NCI-H82 (cell line): Measurements from ENCODE around the gene HOXC5.
"Not testable (repeated sequence)": the region's sequence is repeated elsewhere in the genome, so short reads cannot be mapped to it uniquely, and the experiment has no call there.

Experiments used
- DNase-seq: peaks from one replicate; lab custom pipeline; 2025; lab: John Stamatoyannopoulos, UW

HOXC5 gene

GRCh38 chr12:54033106-54033979 lies 493 bp downstream of the HOXC5 start:
- peak; percentile 91 for DNase-seq

- DNase-seq = no peak
Measured at GRCh38 chr12:54033980-54034784, 1.3 kb downstream of the HOXC5 start.

- no peak for DNase-seq
Measured at GRCh38 chr12:54034785-54035310, 2.0 kb downstream of the HOXC5 start.

- DNase-seq = no peak
Measured at GRCh38 chr12:54035568-54036264, 2.9 kb downstream of the HOXC5 start.

GRCh38 chr12:54036620-54037359 lies 3.9 kb downstream of the HOXC5 start:
- DNase-seq = peak; percentile 57

GRCh38 chr12:54037360-54038283 lies 4.8 kb downstream of the HOXC5 start:
- peak; percentile 88 for DNase-seq

GRCh38 chr12:54038284-54038870 lies 5.5 kb downstream of the HOXC5 start:
- DNase-seq = no peak

GRCh38 chr12:54038871-54039414 lies 6.1 kb downstream of the HOXC5 start:
- no peak for DNase-seq

GRCh38 chr12:54039417-54040147 lies 6.7 kb downstream of the HOXC5 start:
- no peak for DNase-seq

- DNase-seq = peak; percentile 74
Measured at GRCh38 chr12:54040148-54040494, 7.3 kb downstream of the HOXC5 start.

GRCh38 chr12:54040648-54041047 lies 7.8 kb downstream of the HOXC5 start:
- no peak for DNase-seq

- DNase-seq = no peak
Measured at GRCh38 chr12:54041097-54041690, 8.3 kb downstream of the HOXC5 start.

- not testable (repeated sequence) for DNase-seq
Measured at GRCh38 chr12:54042033-54042432, 9.2 kb downstream of the HOXC5 start.

- peak; percentile 71 for DNase-seq
Measured at GRCh38 chr12:54042970-54043853, 10.4 kb downstream of the HOXC5 start.

- no peak for DNase-seq
Measured at GRCh38 chr12:54044425-54045103, 11.7 kb downstream of the HOXC5 start.

- DNase-seq = no peak
Measured at GRCh38 chr12:54045401-54045800, 12.6 kb downstream of the HOXC5 start.
